HepG2 (cell line): ENCODE data around the gene ZNF561. TPM values are rescaled to one million over a fixed set of nuclear protein-coding genes. Genes with fewer than 3 reads are reported as not detected.
A peak's percentile ranks its signal among the peaks of the same experiment; 100 is the strongest.

Experiments used
- BRD4 ChIP-seq: sonication (generic); formaldehyde crosslinking; IDR thresholded peaks from 2 replicates; pipeline ENCODE4 v1.4.0; 2020; ENCODE audit warnings: missing genetic modification reagents
- CENPT ChIP-seq: sonication (generic); formaldehyde crosslinking; IDR thresholded peaks from 2 replicates; pipeline ENCODE4 v1.8.0; 2022; ENCODE audit warnings: low read depth, mild to moderate bottlenecking, moderate library complexity, missing genetic modification reagents
- EED ChIP-seq: sonication (generic); formaldehyde crosslinking; IDR thresholded peaks from 2 replicates; pipeline ENCODE4 v1.5.0; 2020; ENCODE audit warnings: mild to moderate bottlenecking, missing genetic modification reagents
- KAT8 ChIP-seq: IDR thresholded peaks from 2 replicates; pipeline ENCODE4 v1.6.1; 2016; ENCODE audit warnings: missing genetic modification reagents, missing compliant biosample characterization
- KDM4B ChIP-seq: sonication (generic); formaldehyde crosslinking; IDR thresholded peaks from 2 replicates; pipeline ENCODE4 v1.4.0; 2020; ENCODE audit warnings: missing genetic modification reagents
- KLF12 ChIP-seq: sonication (generic); formaldehyde crosslinking; IDR thresholded peaks from 2 replicates; pipeline ENCODE4 v1.4.0; 2020; ENCODE audit warnings: missing genetic modification reagents, borderline replicate concordance
- MEF2D ChIP-seq: sonication (generic); formaldehyde crosslinking; IDR thresholded peaks from 2 replicates; pipeline ENCODE4 v1.5.1; 2020; ENCODE audit warnings: mild to moderate bottlenecking, missing genetic modification reagents
- MIXL1 ChIP-seq: IDR thresholded peaks from 2 replicates; pipeline ENCODE4 v1.6.1; 2016
- RAD21 ChIP-seq: fragments of 450-650 bp; formaldehyde crosslinking; IDR thresholded peaks from 2 replicates; pipeline ENCODE4 v1.5.0; 2020; ENCODE audit warnings: mild to moderate bottlenecking
- REPIN1 ChIP-seq: sonication (generic); formaldehyde crosslinking; IDR thresholded peaks from 2 replicates; pipeline ENCODE4 v1.8.0; 2022; ENCODE audit warnings: missing genetic modification reagents, low read depth, mild to moderate bottlenecking, borderline replicate concordance
- SMC3 ChIP-seq: IDR thresholded peaks from 2 replicates; pipeline ENCODE4 v1.6.1; 2011; ENCODE audit warnings: low read length, improper control_type of control experiment
- SP2 ChIP-seq: sonication (generic); formaldehyde crosslinking; IDR thresholded peaks from 2 replicates; pipeline ENCODE4 v1.5.1; 2020; ENCODE audit warnings: mild to moderate bottlenecking, missing genetic modification reagents
- TBL1XR1 ChIP-seq: fragments of 150-350 bp; IDR thresholded peaks from 2 replicates; pipeline ENCODE4 v1.6.1; 2014; ENCODE audit warnings: borderline replicate concordance, low read length; ENCODE audit not compliant: partially characterized antibody
- YY1 ChIP-seq: IDR thresholded peaks from 2 replicates; pipeline ENCODE4 v1.6.1; 2011; ENCODE audit warnings: low read length, low read depth, moderate library complexity, mild to moderate bottlenecking; ENCODE audit not compliant: insufficient read depth, insufficient replicate concordance
- ZC3H13 ChIP-seq: sonication (generic); formaldehyde crosslinking; IDR thresholded peaks from 2 replicates; pipeline ENCODE4 v1.8.1; 2023; ENCODE audit warnings: mild to moderate bottlenecking, missing genetic modification reagents, moderate library complexity
- ZFP62 ChIP-seq: sonication (generic); formaldehyde crosslinking; IDR thresholded peaks from 2 replicates; pipeline ENCODE4 v1.4.0; 2020; ENCODE audit warnings: missing genetic modification reagents
- ZNF780A ChIP-seq: sonication (generic); formaldehyde crosslinking; IDR thresholded peaks from 2 replicates; pipeline ENCODE4 v1.8.0; 2022; ENCODE audit warnings: mild to moderate bottlenecking, missing genetic modification reagents, moderate library complexity
- ZNF782 ChIP-seq: sonication (generic); formaldehyde crosslinking; IDR thresholded peaks from 2 replicates; pipeline ENCODE4 v1.4.0; 2020; ENCODE audit warnings: missing genetic modification reagents, mild to moderate bottlenecking, borderline replicate concordance
- polyA plus RNA-seq, 8 experiments: library from polyadenylated mRNA; depleted of rRNA in 3 of 8; stranded (reverse) in 7 of 8; unstranded in 1 of 8; fragments of >200 nt; fragmentation: Illumina TruSeq in 4 of 8; extraction: Trizol in 4 of 8; gene quantifications; 2 replicates each; pipeline versions ENCODE4 v1.2.1 to v1.2.3, GENCODE V29; 2011 to 2016; ENCODE audit warnings: low read depth in 4 of 8, missing spikeins in 1 of 8, mixed read lengths in 1 of 8; ENCODE audit not compliant: insufficient read depth in 1 of 8
- total RNA-seq, 5 experiments: library from RNA; depleted of rRNA; stranded (reverse); fragments of >200 nt; fragmentation: Illumina TruSeq; extraction: Trizol; gene quantifications; 2 replicates each; pipeline ENCODE4 v1.2.3, GENCODE V29; 2016; ENCODE audit warnings: low read depth in 1 of 5
- TF ChIP-seq, protein P1 (sequence below): sonication (generic); formaldehyde crosslinking; IDR thresholded peaks from 2 replicates; pipeline ENCODE4 v1.4.0; 2020; ENCODE audit warnings: mild to moderate bottlenecking, missing genetic modification reagents
- TF ChIP-seq, protein P2 (sequence below): sonication (generic); formaldehyde crosslinking; IDR thresholded peaks from 2 replicates; pipeline ENCODE4 v1.9.0; 2021; ENCODE audit warnings: missing genetic modification reagents, borderline replicate concordance
- TF ChIP-seq, protein P3 (sequence below): sonication (generic); formaldehyde crosslinking; IDR thresholded peaks from 2 replicates; pipeline ENCODE4 v1.5.1; 2020; ENCODE audit warnings: missing genetic modification reagents, mild to moderate bottlenecking, borderline replicate concordance

Gene ZNF561
- total and polyA plus RNA-seq, 2 of the 13 experiments (the other 11 are each of a cell fraction or from before 2014, with no cell fraction given) = 19.8 to 35.1 TPM

GRCh38 chr19:9584073-9584833 lies 36.8 kb downstream of the ZNF561 start, which contains the start of gene ZNF121 (continued):
- TF ChIP-seq, protein P1, sequence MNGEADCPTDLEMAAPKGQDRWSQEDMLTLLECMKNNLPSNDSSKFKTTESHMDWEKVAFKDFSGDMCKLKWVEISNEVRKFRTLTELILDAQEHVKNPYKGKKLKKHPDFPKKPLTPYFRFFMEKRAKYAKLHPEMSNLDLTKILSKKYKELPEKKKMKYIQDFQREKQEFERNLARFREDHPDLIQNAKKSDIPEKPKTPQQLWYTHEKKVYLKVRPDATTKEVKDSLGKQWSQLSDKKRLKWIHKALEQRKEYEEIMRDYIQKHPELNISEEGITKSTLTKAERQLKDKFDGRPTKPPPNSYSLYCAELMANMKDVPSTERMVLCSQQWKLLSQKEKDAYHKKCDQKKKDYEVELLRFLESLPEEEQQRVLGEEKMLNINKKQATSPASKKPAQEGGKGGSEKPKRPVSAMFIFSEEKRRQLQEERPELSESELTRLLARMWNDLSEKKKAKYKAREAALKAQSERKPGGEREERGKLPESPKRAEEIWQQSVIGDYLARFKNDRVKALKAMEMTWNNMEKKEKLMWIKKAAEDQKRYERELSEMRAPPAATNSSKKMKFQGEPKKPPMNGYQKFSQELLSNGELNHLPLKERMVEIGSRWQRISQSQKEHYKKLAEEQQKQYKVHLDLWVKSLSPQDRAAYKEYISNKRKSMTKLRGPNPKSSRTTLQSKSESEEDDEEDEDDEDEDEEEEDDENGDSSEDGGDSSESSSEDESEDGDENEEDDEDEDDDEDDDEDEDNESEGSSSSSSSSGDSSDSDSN (CRISPR knock-in tag) = peak; percentile 59
- peak; percentile 97 for TF ChIP-seq YY1
- no peak for TF ChIP-seq MIXL1
- no peak for TF ChIP-seq KDM4B
- TF ChIP-seq, protein P2, sequence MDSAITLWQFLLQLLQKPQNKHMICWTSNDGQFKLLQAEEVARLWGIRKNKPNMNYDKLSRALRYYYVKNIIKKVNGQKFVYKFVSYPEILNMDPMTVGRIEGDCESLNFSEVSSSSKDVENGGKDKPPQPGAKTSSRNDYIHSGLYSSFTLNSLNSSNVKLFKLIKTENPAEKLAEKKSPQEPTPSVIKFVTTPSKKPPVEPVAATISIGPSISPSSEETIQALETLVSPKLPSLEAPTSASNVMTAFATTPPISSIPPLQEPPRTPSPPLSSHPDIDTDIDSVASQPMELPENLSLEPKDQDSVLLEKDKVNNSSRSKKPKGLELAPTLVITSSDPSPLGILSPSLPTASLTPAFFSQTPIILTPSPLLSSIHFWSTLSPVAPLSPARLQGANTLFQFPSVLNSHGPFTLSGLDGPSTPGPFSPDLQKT = no peak; the same call in 1 of the 2 replicates
- TF ChIP-seq EED (CRISPR knock-in tag) = no peak; the same call in 1 of the 2 replicates
- no peak for TF ChIP-seq RAD21 (CRISPR knock-in tag)
- TF ChIP-seq SP2 (CRISPR knock-in tag) = 0 out of 2 replicates have a peak, but pooled peaks have one; percentile 28
- peak; percentile 82; the same call in 1 of the 2 replicates for TF ChIP-seq BRD4 (CRISPR knock-in tag)
- no peak for TF ChIP-seq CENPT
- TF ChIP-seq MEF2D (CRISPR knock-in tag) = peak; percentile 80
- TF ChIP-seq ZFP62 (CRISPR knock-in tag) = no peak
- no peak for TF ChIP-seq TBL1XR1
- no peak for TF ChIP-seq ZC3H13 (CRISPR knock-in tag)
- TF ChIP-seq, protein P3, sequence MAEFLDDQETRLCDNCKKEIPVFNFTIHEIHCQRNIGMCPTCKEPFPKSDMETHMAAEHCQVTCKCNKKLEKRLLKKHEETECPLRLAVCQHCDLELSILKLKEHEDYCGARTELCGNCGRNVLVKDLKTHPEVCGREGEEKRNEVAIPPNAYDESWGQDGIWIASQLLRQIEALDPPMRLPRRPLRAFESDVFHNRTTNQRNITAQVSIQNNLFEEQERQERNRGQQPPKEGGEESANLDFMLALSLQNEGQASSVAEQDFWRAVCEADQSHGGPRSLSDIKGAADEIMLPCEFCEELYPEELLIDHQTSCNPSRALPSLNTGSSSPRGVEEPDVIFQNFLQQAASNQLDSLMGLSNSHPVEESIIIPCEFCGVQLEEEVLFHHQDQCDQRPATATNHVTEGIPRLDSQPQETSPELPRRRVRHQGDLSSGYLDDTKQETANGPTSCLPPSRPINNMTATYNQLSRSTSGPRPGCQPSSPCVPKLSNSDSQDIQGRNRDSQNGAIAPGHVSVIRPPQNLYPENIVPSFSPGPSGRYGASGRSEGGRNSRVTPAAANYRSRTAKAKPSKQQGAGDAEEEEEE (CRISPR knock-in tag) = no peak
- peak; percentile 31; the same call in 1 of the 2 replicates for TF ChIP-seq ZNF782 (CRISPR knock-in tag)
- TF ChIP-seq KAT8 (CRISPR knock-in tag) = peak; percentile 83
- no peak for TF ChIP-seq ZNF780A (CRISPR knock-in tag)
- no peak for TF ChIP-seq SMC3
- peak; percentile 65; the same call in 1 of the 2 replicates for TF ChIP-seq REPIN1 (CRISPR knock-in tag)
- no peak; the same call in 1 of the 2 replicates for TF ChIP-seq KLF12
